Skeletal muscle tissue (tissue), 4 donors: ENCODE data around the gene NDUFB4. TPM values are rescaled to one million over a fixed set of nuclear protein-coding genes. Genes with fewer than 3 reads are reported as not detected.

Experiments used
- H3K27ac ChIP-seq: one replicate; pipeline ENCODE4 v1.7.0; 2013; ENCODE audit warnings: mild to moderate bottlenecking, low read depth, low read length, inconsistent platforms
- H3K27me3 ChIP-seq, 3 donors: one replicate each; pipeline ENCODE4 v1.7.0; 2013; ENCODE audit warnings: low read length in 3 of 3; ENCODE audit not compliant: control insufficient read depth in 3 of 3, insufficient read depth in 3 of 3
- H3K36me3 ChIP-seq, 3 donors: one replicate each; pipeline ENCODE4 v1.7.0; 2013; ENCODE audit warnings: low read length in 3 of 3; ENCODE audit not compliant: control insufficient read depth in 3 of 3, insufficient read depth in 3 of 3
- H3K4me1 ChIP-seq, 3 donors: one replicate each; pipeline ENCODE4 v1.7.0; 2013; ENCODE audit warnings: low read length in 3 of 3, mild to moderate bottlenecking in 3 of 3; ENCODE audit not compliant: control insufficient read depth in 3 of 3, insufficient read depth in 3 of 3
- H3K4me3 ChIP-seq, 3 donors: one replicate each; pipeline ENCODE4 v1.7.0; 2013; ENCODE audit warnings: low read length in 3 of 3
- H3K9ac ChIP-seq, 3 donors: one replicate each; pipeline ENCODE4 v1.7.0; 2013; ENCODE audit warnings: low read length in 3 of 3, mild to moderate bottlenecking in 3 of 3, moderate library complexity in 2 of 3, low read depth in 1 of 3
- H3K9me3 ChIP-seq, 3 donors: one replicate each; pipeline ENCODE4 v1.7.0; 2013; ENCODE audit warnings: low read length in 3 of 3; ENCODE audit not compliant: control insufficient read depth in 3 of 3
- total RNA-seq: library from RNA; depleted of rRNA; stranded (reverse); fragments of >200 nt; gene quantifications from one replicate; pipeline ENCODE4 v1.2.3, GENCODE V29; 2014
- donor health status: Osteomylitis.

Gene NDUFB4
- 52.7 TPM for total RNA-seq

GRCh38 chr3:120596116-120596852 is at the start of gene NDUFB4:
Gene NDUFB4, plus strand, starts transcription at chr3:120596336. Its CDS starts 24 bp downstream, at chr3:120596360.
- Histone ChIP-seq H3K27ac (peak within 1 kb of the TSS; percentile 92), H3K36me3 (peaks cover 5 to 20% (median 11%) of the 10 kb centered on the region in 3 donors), H3K9ac (peak within 1 kb of the TSS; percentile 95 to 99 (median 99)), H3K4me1 (peaks cover 17 to 27% (median 22%) of the 10 kb centered on the region in 3 donors), H3K9me3 (no peaks in the 10 kb centered on the region), H3K4me3 (peak within 1 kb of the TSS; percentile 95 to 99 (median 97)), H3K27me3 (no peaks in the 10 kb centered on the region)

DNA sequence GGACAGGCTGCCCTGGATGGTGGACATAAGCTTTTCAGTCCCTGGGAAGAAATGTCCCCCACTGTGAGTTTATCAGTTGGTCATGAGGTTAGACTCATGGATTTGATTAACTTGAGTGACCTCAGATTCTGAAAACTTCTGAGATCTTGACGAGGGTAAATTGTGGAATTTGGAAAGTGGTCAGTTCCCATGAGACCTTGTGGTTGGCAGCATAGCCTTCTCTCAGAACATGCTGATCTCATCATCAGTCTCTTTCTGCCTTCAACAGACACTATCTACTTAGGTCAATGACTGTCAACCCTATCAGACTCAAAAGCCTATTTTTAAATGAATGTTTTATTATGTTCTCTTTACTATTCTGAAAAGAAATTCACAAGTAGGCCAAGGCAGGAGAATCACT is 45.6 kb upstream of the NDUFB4 start:
- no peak overlapping the region for H3K27ac ChIP-seq
- no peaks in the 10 kb centered on the region for H3K27me3 ChIP-seq
- H3K4me3 ChIP-seq, result no peak overlapping the region
- no peaks in the 10 kb centered on the region for H3K9me3 ChIP-seq
- H3K9ac ChIP-seq, result no peak overlapping the region
- no peaks in the 10 kb centered on the region for H3K36me3 ChIP-seq
- peaks cover 8 to 10% (median 9%) of the 10 kb centered on the region in 3 donors for H3K4me1 ChIP-seq

GRCh38 chr3:120552184-120553172 is 43.7 kb upstream of the NDUFB4 start:
- no peak overlapping the region for H3K9ac ChIP-seq
- no peaks in the 10 kb centered on the region for H3K36me3 ChIP-seq
- H3K4me3 ChIP-seq, result no peak overlapping the region
- no peaks in the 10 kb centered on the region for H3K27me3 ChIP-seq
- peaks cover 8 to 16% (median 10%) of the 10 kb centered on the region in 3 donors for H3K4me1 ChIP-seq
- H3K9me3 ChIP-seq, result no peaks in the 10 kb centered on the region
- H3K27ac ChIP-seq, result no peak overlapping the region

DNA sequence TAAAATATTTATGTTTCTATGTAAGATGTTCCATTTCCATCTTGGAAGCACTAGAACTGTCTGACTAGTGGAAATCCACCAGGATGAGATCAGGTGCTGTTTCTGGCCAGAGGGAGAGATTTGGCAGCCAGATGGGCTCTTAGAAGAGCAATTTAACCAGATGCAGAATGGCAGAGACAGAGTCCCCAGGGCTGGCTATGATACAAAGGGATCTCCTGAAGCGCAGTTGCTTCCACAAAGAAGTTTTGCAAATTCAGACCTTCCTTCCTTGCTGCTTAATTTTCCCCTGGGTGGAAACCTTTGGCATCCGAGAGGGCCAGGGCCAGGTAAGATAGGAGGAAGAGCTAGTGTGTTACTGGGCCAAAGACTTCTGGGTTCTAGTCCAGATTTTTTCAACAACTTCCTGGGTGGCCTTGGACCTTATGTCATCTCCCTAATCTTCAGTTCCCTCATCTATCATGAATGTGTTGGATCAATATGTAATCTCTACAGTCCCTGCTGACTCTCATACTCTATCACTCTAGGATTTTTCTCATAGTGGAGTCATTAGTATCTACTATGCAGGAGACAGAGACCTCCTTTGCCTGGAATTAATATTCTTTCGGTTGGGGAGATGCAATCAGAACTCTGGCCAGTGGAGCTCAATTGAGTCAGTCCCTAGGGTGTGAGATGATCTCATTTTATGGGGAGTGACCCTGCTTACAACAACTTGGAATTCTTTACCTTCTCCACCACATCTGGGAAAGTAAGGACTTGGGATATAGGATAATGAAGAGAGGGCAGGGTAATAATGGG is 41.1 kb upstream of the NDUFB4 start:
- no peaks in the 10 kb centered on the region for H3K9me3 ChIP-seq
- H3K36me3 ChIP-seq, result no peaks in the 10 kb centered on the region
- peaks cover 17 to 29% (median 25%) of the 10 kb centered on the region in 3 donors for H3K4me1 ChIP-seq
- peak overlapping the region; percentile 15 for H3K27ac ChIP-seq
- no peak overlapping the region for H3K4me3 ChIP-seq
- no peaks in the 10 kb centered on the region for H3K27me3 ChIP-seq
- H3K9ac ChIP-seq, result no peak overlapping the region

DNA sequence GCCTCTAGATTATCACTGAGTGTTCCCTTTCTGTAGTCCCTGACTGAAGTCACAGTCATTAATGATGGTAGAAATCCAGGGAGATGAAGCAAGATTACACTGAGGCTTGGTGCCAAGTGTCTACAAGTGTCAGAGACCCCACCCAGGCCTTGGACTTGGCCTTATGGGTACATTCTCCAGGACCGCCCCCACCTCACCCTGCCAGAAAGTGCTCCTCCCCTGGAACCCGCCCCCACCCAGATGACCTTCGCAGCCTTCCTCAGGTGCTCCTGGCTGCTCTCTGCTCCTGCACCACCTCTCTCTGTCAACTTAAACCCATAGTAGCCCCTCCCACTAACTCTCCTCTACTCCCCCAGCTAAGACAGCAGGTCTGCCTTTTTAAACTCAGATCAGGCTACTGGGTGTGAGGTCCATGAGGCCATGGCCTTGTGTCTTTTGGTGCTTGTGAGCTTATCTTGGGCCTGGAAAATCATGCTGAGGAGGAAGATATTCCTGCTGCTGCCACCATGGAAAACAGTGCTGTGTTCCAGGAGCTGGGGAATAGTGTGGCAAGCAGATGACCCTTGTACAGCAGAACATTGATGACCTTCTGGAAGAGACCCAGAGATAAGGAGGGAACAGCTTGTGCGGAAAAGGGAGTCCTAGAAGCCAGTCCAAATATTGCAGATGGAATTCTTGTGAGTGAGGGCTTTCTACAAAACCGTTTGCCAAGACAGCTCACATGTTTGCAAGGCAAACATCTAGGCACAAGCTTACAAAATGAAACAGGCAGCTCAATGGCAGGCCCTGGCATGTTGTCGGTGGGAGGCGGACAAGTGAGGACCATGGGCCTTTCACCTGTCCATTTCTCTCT is 40.3 kb upstream of the NDUFB4 start:
- Histone ChIP-seq H3K36me3 (no peaks in the 10 kb centered on the region), H3K9ac (no peak overlapping the region), H3K9me3 (no peaks in the 10 kb centered on the region), H3K4me3 (no peak overlapping the region), H3K4me1 (peaks cover 17 to 31% (median 25%) of the 10 kb centered on the region in 3 donors), H3K27ac (no peak overlapping the region), H3K27me3 (no peaks in the 10 kb centered on the region)

- Histone ChIP-seq H3K9me3 (no peaks in the 10 kb centered on the region), H3K27ac (no peak overlapping the region), H3K27me3 (no peaks in the 10 kb centered on the region), H3K4me3 (no peak overlapping the region), H3K36me3 (no peaks in the 10 kb centered on the region), H3K9ac (no peak overlapping the region), H3K4me1 (peaks cover 17 to 31% (median 25%) of the 10 kb centered on the region in 3 donors)
Observed at GRCh38 chr3:120557115-120557514, 39.0 kb upstream of the NDUFB4 start.

- Histone ChIP-seq H3K9me3 (no peaks in the 10 kb centered on the region), H3K27ac (peak overlapping the region; percentile 70), H3K36me3 (no peaks in the 10 kb centered on the region), H3K27me3 (no peaks in the 10 kb centered on the region), H3K4me1 (peaks cover 17 to 31% (median 25%) of the 10 kb centered on the region in 3 donors), H3K4me3 (peak overlapping the region; percentile 76 to 81 (median 79)), H3K9ac (peak overlapping the region; percentile 70 to 85 (median 79))
Observed at GRCh38 chr3:120558771-120559241, 37.3 kb upstream of the NDUFB4 start.

- no peaks in the 10 kb centered on the region for H3K36me3 ChIP-seq
- peak overlapping the region; percentile 70 for H3K27ac ChIP-seq
- H3K4me3 ChIP-seq, result peak overlapping the region; percentile 69 to 79 (median 76)
- H3K27me3 ChIP-seq, result no peaks in the 10 kb centered on the region
- H3K9me3 ChIP-seq, result no peaks in the 10 kb centered on the region
- peak overlapping the region; percentile 70 to 85 (median 78) for H3K9ac ChIP-seq
- H3K4me1 ChIP-seq, result peaks cover 17 to 31% (median 25%) of the 10 kb centered on the region in 3 donors
Observed at GRCh38 chr3:120559242-120560061, 36.7 kb upstream of the NDUFB4 start.
